Heart right ventricle (tissue), 16 donors: Measurements from ENCODE around the gene TARS2. TPM values are rescaled to one million over a fixed set of nuclear protein-coding genes. Genes with fewer than 3 reads are reported as not detected.

ENCODE experiments used
- ATAC-seq, 8 donors: fragments of 200-7000 bp; cut with Tn5 transposase; one replicate each; pipeline ENCODE4 v1.9.1; 2020; ENCODE audit warnings: mild to moderate bottlenecking in 8 of 8, moderate library complexity in 8 of 8, moderate number of reproducible peaks in 1 of 8
- DNase-seq, 2 donors: peaks; one replicate each; pipeline ENCODE4 v3.0.0-alpha.2; 2020
- H3K27ac ChIP-seq, 10 donors: fragments of 200-600 bp; sonication (generic) in 2 of 10; one replicate each; pipeline versions ENCODE4 v1.5.0 to v1.8.0; 2020 to 2022; ENCODE audit warnings: mild to moderate bottlenecking in 3 of 10
- H3K27me3 ChIP-seq, 7 donors: fragments of 200-600 bp; one replicate each; pipeline ENCODE4 v1.8.0; 2021 to 2022; ENCODE audit warnings: mild to moderate bottlenecking in 2 of 7
- H3K36me3 ChIP-seq, 9 donors: fragments of 200-600 bp; sonication (generic) in 1 of 9; one replicate each; pipeline versions ENCODE4 v1.5.0 to v1.8.0; 2020 to 2022; ENCODE audit warnings: mild to moderate bottlenecking in 2 of 9
- H3K4me1 ChIP-seq, 9 donors: fragments of 200-600 bp; sonication (generic) in 1 of 9; one replicate each; pipeline versions ENCODE4 v1.5.0 to v1.8.0; 2020 to 2022; ENCODE audit warnings: mild to moderate bottlenecking in 4 of 9
- H3K4me3 ChIP-seq, 10 donors: fragments of 200-600 bp; sonication (generic) in 2 of 10; one replicate each; pipeline versions ENCODE4 v1.5.0 to v1.8.0; 2020 to 2022; ENCODE audit warnings: mild to moderate bottlenecking in 7 of 10, moderate library complexity in 2 of 10
- H3K9me3 ChIP-seq, 11 donors: fragments of 200-600 bp in 10 of 11; sonication (generic) in 2 of 11; one replicate each; pipeline versions ENCODE4 v1.5.0 to v1.8.0; 2013 to 2022; ENCODE audit warnings: mild to moderate bottlenecking in 2 of 11, control low read depth in 1 of 11, moderate library complexity in 1 of 11
- WGBS, 2 donors: extraction: QIAGEN DNeasy Blood & Tissue Kit; methylation state at CpG; one replicate each; pipeline ENCODE4 v1.1.7; 2013; ENCODE audit warnings: inconsistent platforms in 1 of 2; 5-methylcytosine and 5-hydroxymethylcytosine counted together
- intact Hi-C, 10 donors: fragments of 100-400 bp; cut with DNase I; formaldehyde crosslinking; loops; one replicate each; pipeline versions ENCODE4 v1.11.1 to v1.14.2; 2022
- polyA plus RNA-seq, 2 donors: library from polyadenylated mRNA; stranded (reverse); fragments of 200-250 nt; gene quantifications; one replicate each; pipeline ENCODE4 v1.2.3, GENCODE V29; 2013
- total RNA-seq, 10 donors: library from RNA; stranded (reverse); fragmentation: NEBNext Ultra II Directional in 3 of 10; extraction: Animal tissue kit (Norgen Biotek cat#: 25700) in 3 of 10; gene quantifications; one replicate each; pipeline versions ENCODE4 v1.2.1 to v1.2.4, GENCODE V29; 2021 to 2023
- TF ChIP-seq, protein P1 (sequence below), 9 donors: fragments of 200-600 bp; sonication (generic) in 2 of 9; IDR thresholded peaks; one replicate each; pipeline versions ENCODE4 v1.5.0 to v1.8.0; 2021 to 2022; ENCODE audit warnings: antibody characterized with exemption in 9 of 9, mild to moderate bottlenecking in 5 of 9, moderate library complexity in 1 of 9
- donor health status: Arrhythmogenic right ventricular cardiomyopathy.
- donor health status: ischemic (EF 13 %, LVEDD 7.1; RV severe dilation, severe dysfunction).
- donor health status: healthy with polysubstance abuse.
- donor health status: DM: no; HTN: yes; CAD: no.
- donor health status: DM: no; HTN: no; CAD: no.
- donor health status: ischemic (EF 25% LVEDD 6.9; RV normal size, moderate dysfunction).
- donor health status: ischemic (EF 25% LVEDD 5.7; RV mildly dilated, moderate dysfunction).
- donor health status: healthy.
- donor health status: DM: yes; HTN: yes; CAD: no.
- donor health status: Ischemic cardiomyopathy.
- donor health status: ischemic (EF 35%, LVEDD 5.7; RV mildly dilated, moderate dysfunction).
- donor health status: nonischemic (EF 11% LVEDD 7.7; RV severe dilation, severe dysfunction).
- donor health status: DM: yes; HTN: yes; CAD: no.
- donor health status: PGD.
- donor health status: ischemic (EF 29% LVEDD 5.4; RV normal size, mild dysfunction).
- donor health status: nonischemic (EF 23%, LVEDD 6.1; RV moderate dilation, normal function).

The TARS2 gene
- total and polyA plus RNA-seq, 12 donors = 19.1 to 44.4 (median 34.0) TPM

DNA sequence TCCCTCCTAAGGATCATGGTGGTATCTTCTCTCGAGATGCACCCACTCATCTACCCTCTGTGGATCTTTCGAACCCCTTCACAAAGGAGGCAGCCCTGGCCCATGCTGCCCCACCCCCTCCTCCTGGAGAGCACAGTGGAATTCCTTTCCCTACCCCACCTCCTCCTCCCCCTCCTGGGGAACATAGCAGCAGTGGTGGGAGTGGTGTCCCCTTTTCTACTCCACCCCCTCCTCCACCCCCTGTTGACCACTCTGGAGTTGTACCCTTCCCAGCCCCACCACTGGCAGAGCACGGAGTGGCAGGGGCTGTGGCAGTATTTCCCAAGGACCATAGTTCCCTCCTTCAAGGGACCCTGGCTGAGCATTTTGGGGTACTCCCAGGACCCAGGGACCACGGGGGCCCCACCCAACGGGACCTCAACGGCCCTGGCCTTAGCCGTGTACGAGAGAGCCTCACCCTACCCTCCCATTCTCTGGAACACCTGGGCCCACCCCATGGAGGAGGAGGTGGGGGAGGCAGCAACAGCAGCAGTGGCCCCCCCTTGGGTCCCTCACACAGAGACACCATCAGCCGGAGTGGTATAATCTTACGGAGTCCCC is 14.5 kb upstream of the TARS2 start:
- Histone ChIP-seq H3K9me3 (no peaks in the 10 kb centered on the region), H3K4me1 (peaks cover 0 to 48% (median 22%) of the 10 kb centered on the region in 9 donors), H3K27ac (peak overlapping the region in 6 of 10 donors; percentile 3 to 81 (median 22)), H3K27me3 (no peaks in the 10 kb centered on the region), H3K4me3 (no peak overlapping the region), H3K36me3 (peaks cover 0 to 67% (median 27%) of the 10 kb centered on the region in 9 donors)
- DNase-seq (no peak), ATAC-seq (peak in 4 of 8 donors; percentile 10 to 39 (median 18))
- intact Hi-C loops = loop anchor here in 5 of 10 donors (5.0 to 10.0 kb wide), 4 partner anchors 35 to 65 kb away; partner anchors contain the start of gene ECM1 (in 1 of the 5)
- 88 to 93% methylated on average over 10 of the region's 10 CpGs for WGBS, 2 donors
- TF ChIP-seq, protein P1, sequence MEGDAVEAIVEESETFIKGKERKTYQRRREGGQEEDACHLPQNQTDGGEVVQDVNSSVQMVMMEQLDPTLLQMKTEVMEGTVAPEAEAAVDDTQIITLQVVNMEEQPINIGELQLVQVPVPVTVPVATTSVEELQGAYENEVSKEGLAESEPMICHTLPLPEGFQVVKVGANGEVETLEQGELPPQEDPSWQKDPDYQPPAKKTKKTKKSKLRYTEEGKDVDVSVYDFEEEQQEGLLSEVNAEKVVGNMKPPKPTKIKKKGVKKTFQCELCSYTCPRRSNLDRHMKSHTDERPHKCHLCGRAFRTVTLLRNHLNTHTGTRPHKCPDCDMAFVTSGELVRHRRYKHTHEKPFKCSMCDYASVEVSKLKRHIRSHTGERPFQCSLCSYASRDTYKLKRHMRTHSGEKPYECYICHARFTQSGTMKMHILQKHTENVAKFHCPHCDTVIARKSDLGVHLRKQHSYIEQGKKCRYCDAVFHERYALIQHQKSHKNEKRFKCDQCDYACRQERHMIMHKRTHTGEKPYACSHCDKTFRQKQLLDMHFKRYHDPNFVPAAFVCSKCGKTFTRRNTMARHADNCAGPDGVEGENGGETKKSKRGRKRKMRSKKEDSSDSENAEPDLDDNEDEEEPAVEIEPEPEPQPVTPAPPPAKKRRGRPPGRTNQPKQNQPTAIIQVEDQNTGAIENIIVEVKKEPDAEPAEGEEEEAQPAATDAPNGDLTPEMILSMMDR (IDR thresholded peaks at IDR 0.05) = no peak

DNA sequence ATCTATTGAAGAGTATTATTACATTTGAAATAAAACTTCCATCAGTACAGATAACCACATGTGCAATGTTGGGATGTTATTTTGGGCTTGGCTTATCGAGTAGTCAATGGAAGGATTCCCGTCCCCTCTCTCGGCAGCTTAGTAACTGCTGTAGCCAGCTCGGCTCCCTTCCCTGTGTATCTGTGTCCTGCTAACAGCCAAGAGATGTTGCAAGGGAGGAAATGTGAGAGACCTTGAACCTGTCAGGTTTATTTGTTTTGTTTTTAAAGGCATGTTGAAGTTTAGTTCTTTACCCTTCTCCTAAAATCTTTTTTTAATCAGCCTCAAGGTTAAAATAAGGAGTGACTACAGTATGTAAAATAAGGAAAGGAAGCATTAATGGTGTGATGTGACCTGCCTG is 13.6 kb upstream of the TARS2 start:
- Histone ChIP-seq H3K4me1 (peaks cover 4 to 52% (median 26%) of the 10 kb centered on the region in 9 donors), H3K27ac (peak overlapping the region in 9 of 10 donors; percentile 12 to 81 (median 51)), H3K9me3 (no peaks in the 10 kb centered on the region), H3K4me3 (no peak overlapping the region), H3K36me3 (peaks cover 0 to 58% (median 25%) of the 10 kb centered on the region in 9 donors), H3K27me3 (no peaks in the 10 kb centered on the region)
- 40 to 41% methylated on average over 4 of the region's 4 CpGs for WGBS, 2 donors
- intact Hi-C loops = loop anchor here in 5 of 10 donors (5.0 to 10.0 kb wide), 4 partner anchors 34 to 64 kb away; partner anchors contain the start of gene ECM1 (in 1 of the 5)
- TF ChIP-seq, protein P1 (IDR thresholded peaks at IDR 0.05) = no peak
- ATAC-seq = peak; percentile 66 to 91 (median 77)
- peak; percentile 24 to 40 for DNase-seq

DNA sequence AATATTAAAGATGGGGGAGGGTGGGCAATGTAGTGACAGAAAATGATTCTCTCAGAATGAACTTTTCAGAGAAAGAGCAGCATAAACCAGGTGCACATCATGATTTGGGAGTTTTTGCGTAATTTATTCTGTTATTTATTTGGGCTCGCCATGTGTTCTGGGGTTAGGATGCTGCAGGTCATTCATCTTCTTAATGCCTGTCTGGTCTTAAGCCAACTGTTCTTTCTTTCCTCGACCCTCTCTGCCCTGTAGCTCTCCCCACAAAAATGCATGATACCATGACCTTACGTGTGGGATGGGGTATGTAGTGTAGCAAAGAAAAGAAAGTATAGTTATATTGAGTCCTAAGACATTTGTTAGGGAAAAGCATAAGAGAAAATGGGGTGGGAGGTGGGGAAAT is 12.3 kb upstream of the TARS2 start:
- no peaks in the 10 kb centered on the region for H3K9me3 ChIP-seq
- H3K36me3 ChIP-seq = peaks cover 0 to 46% (median 25%) of the 10 kb centered on the region in 9 donors
- 73 to 78% methylated on average over 4 of the region's 4 CpGs for WGBS, 2 donors
- TF ChIP-seq, protein P1 (IDR thresholded peaks at IDR 0.05) = no peak
- peaks cover 4 to 52% (median 26%) of the 10 kb centered on the region in 9 donors for H3K4me1 ChIP-seq
- intact Hi-C loops = loop anchor here in 6 of 10 donors (5.0 to 10.0 kb wide), 4 partner anchors 32 to 62 kb away; partner anchors contain the start of gene ECM1 (in 1 of the 6)
- H3K27me3 ChIP-seq = no peaks in the 10 kb centered on the region
- H3K27ac ChIP-seq = peak overlapping the region in 4 of 10 donors; percentile 51 to 81 (median 54)
- no peak overlapping the region for H3K4me3 ChIP-seq
- DNase-seq (no peak), ATAC-seq (no peak)

DNA sequence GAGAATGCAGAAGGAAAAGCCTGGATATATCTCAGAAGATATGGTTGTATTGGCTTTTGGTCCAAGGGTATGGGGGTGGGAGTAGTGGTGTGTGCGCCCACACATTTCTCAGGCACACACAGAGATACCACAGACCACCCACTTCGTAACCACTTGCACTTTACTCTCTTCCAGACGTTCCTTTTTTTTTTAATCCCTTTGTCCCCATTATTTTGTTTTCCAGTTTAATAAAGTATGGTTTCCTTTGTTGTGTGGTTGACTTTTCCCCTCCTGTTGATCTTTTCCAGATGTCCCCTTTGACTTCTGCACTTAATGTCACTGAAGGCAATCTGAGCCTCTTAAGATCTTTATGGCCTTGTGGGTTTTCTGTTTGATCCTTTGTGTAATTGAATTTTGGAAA is 10.5 kb upstream of the TARS2 start:
- intact Hi-C loops = loop anchor here in 2 of 10 donors (5.0 to 10.0 kb wide), 2 partner anchors 56 to 58 kb away; no protein-coding TSS in a partner anchor
- Histone ChIP-seq H3K36me3 (peaks cover 0 to 27% (median 9%) of the 10 kb centered on the region in 9 donors), H3K4me3 (no peak overlapping the region), H3K9me3 (no peaks in the 10 kb centered on the region), H3K27ac (peak overlapping the region in 3 of 10 donors; percentile 14 to 74 (median 45)), H3K27me3 (no peaks in the 10 kb centered on the region), H3K4me1 (peaks cover 4 to 44% (median 26%) of the 10 kb centered on the region in 9 donors)
- DNase-seq = no peak
- 65 to 73% methylated on average over 3 of the region's 3 CpGs for WGBS, 2 donors
- ATAC-seq = no peak
- TF ChIP-seq, protein P1 (IDR thresholded peaks at IDR 0.05) = no peak
